Dermis blood vessel endothelial cell (primary cell): Measurements from ENCODE around the gene MILR1. TPM values are rescaled to one million over a fixed set of nuclear protein-coding genes. Genes with fewer than 3 reads are reported as not detected.
A peak's percentile ranks its signal among the peaks of the same experiment; 100 is the strongest.
"Not testable (repeated sequence)": the region's sequence is repeated elsewhere in the genome, so short reads cannot be mapped to it uniquely, and the experiment has no call there.

Experiments used
- DNase-seq: peaks from one replicate; pipeline ENCODE4 v3.0.0; 2010
- total RNA-seq: library from RNA; depleted of rRNA; stranded (reverse); fragments of >200 nt; gene quantifications from 2 replicates; pipeline ENCODE4 v1.2.3, GENCODE V29; 2014

MILR1 gene
- total RNA-seq, 1 donor from 2014 or later, result 3.2 TPM

GRCh38 chr17:64430036-64430435 is 18.9 kb upstream of the MILR1 start:
- DNase-seq, result not testable (repeated sequence)

DNA sequence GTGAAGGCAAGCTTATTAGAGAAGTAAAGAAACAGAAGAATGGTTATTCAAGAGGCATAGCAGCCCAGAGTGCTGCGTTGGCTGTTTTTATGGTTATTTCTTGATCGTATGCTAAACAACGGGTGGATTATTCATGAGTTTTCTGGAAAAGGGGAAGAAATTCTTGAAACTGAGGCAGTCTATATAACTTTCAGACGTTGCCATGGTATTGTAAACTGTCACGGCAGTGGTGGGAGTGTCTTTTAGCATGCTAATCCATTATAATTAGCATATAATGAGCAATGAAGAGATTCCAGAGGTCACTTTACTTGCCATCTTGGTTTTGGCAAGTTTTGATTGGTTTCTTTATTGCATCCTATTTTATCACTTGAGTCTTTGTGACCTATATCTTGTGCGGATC is 17.4 kb upstream of the MILR1 start:
- no peak for DNase-seq

DNA sequence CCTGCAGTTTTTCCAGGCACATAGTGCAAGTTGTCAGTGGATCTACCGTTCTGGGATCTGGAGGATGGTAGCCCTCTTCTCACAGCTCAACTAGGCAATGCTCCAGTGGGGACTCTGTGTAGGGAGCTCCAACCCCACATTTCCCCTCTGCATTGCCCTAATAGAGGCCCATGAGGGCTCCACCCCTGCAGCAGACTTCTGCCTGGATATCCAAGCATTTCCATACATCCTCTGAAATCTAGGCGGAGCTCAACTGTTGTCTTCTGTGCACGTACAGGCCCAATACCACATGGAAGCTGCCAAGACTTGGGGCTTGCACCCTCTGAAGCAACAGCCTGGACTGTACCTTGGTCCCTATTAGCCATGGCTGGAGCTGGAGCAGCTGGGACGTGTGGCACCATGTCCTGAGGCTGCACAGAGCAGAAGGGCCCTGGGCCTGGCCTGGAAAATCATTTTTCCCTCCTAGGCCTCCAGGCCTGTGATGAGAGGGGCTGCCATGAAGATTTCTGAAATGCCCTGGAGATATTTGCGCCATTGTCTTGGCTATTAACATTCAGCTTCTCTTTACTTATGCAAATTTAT is 10.9 kb upstream of the MILR1 start:
- DNase-seq, result no peak

- not testable (repeated sequence) for DNase-seq
These were observed 9.4 kb upstream of the MILR1 start for GRCh38 chr17:64439521-64439920.

GRCh38 chr17:64439956-64440355 is 9.0 kb upstream of the MILR1 start:
- no peak for DNase-seq

DNA sequence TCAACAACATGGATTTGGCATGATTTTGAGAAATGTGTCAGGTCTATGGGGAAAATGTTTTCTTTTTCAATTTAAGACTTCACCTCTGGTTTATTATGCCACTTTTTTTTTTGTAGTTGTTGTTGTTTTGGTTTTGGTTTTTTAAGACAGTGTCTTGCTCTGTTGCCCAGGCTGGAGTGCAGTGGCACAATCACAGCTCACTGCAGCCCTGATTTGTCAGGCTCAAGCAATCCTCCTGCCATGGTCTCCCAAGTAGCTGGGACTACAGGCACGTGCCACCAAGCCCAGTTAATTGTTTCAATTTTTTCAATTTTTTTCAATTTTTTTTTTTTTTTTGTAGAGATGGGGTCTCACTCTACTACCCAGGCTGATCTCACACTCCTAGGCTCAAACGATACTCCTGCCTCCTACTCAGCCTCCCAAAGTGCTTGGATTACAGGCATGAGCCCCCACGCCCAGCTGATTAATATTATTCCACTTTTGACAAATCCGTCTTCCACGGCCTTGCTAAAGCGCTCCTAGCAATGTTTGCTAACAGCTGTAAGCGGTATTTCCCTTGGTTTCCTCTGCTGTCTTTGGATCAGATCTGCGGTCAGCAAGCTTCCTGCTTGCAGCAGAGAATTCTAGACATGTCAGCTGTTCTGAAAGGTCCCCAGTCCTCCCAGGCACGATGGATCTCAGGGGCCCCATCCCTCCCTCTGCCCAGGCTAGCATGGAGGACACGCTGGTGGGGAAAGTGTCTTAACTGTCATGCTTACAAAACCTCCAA is 7.0 kb upstream of the MILR1 start:
- DNase-seq, result peak; percentile 64

DNA sequence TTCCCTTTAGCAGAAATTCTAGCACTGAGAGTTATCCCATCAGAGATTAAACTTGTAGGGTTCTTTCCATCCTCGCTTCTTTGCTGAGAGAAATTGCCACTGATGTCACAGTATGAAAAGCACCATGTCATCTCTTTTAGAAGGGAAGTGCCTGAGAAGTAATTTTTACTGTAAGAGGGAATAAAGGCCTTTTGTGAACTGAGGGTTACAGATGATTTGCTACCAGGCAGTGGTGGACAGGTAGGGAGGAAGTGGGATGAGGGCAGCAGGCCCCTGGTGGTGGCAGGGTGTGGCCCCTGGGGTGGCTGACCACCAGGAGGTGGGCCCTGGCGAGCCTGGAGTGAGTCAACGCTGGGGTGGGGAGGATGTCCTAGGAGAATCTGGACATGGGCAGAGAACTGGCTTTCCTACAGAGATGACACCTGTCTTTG is 6.4 kb upstream of the MILR1 start:
- no peak for DNase-seq

DNA sequence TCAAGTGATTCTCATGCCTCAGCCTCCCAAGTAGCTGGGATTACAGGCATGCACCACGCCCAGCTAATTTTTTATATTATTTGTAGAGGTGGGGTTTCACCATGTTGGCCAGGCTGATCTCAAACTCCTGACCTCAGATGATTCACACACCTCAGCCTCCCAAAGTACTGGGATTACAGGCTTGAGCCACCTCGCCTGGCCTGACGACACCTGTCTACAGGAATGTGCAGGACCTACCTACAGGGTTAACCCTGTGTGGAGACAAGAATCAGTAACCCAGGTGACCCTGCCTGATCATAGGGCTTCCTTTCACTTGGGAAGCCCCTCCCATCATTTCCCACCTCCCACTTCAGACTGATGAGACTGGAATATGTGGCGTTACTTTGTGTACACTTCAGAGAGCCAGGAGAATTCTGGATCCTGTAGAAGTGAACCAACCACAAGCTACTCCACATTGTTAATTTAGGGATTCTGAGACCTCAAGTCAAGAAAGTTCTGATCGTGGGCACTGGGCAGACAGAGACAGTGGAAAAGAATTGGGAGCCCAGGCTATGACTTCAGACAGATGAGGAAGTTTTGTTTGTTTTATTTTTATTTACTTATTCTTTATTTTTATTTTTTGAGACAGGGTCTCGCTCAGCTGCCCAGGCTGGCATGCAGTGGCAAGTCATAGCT is 5.7 kb upstream of the MILR1 start:
- DNase-seq, result no peak

DNA sequence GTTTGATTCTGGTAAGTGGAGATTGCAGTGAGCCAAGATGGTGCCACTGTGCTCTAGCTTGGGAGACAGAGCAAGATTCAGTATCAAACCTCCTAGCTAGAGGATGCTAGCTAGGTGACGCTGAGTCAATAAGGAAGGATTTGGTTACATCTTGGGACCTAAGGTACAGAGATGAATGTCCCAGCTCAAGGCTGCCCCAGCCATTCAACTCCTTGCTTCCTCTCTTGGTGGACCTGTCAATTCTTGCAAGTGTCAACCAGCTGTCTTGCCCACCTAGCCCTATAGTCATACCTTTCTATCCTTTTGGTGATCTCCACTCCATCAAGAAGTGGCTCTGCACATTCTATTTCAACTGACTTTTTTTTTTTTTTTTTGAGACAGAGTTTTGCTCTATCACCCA is 1.4 kb upstream of the MILR1 start:
- DNase-seq, result no peak

- DNase-seq, result no peak
These were observed 630 bp downstream of the MILR1 start for GRCh38 chr17:64449545-64449944.

DNA sequence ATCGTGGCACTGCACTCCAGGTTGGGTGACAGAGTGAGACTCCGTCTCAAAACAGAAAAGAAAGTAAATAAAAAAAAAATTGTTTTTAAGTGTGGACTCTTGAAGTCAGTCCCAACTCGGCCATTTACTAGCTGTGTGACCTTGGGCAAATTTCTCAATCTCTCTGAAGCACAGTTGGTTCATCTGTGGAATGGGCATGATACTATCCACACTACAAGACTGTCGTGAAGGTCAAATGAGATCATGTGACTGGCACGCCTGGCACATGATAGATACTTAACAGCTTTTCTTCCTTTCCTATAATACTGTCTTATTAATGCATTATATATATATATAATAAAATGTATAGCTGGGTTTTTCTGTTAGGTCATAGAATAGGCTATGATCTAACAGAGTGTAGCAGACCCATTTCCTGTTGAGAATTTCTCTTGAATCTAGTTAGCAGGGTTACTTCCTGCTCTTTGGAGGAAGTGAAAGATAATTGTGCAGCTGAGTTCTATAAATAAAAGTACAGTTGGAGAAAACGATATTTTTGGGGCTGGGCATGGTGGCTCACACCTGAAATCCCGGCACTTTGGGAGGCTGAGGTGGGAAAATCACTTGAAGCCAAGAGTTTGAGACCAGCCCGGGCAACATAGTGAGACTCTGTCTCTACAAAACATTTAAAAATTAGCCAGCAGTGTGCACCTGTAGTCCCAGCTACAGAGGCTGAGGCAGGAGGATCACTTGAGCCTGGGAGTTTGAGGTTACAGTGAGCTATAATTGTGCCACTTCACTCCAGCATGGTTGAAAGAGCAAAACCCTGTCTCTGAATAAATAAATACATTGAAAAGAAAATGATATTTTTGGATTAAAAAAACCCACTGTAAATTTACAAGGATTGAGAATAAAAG is 7.3 kb downstream of the MILR1 start:
- DNase-seq, result peak; percentile 44

DNA sequence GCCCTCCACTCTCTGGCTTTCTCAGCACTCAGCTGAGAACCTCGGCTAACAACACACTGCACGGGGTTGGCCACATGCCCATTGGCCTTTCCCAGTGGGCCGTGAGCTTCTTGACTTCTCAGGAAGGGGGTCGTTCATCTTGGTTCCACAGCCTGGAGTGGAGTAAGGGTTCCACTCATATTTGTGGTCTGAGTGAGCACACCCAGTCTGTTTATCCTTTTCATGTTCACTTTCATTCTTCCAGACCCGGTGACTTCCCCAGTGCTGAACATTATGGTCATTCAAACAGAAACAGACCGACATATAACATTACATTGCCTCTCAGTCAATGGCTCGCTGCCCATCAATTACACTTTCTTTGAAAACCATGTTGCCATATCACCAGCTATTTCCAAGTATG is 8.2 kb downstream of the MILR1 start:
- no peak for DNase-seq

DNA sequence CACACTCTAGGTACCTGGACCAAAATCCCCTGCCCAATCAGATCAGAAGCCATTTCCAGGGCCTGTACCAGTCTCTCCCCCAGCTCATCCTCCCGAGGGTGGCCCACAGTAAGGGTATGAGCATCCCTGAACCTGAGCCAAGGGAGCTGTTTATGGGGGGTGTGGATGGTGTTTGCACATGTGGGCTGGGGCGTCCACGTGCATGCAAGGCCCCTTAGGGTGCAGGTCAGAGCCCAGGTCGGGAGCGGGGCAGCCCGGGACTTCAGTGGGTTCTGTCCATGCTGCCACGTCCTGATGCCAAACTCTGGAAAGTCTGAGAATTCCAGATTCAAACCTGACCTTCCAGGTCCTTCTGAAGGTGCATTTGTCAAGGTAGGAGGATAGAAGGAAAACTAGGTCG is 9.8 kb downstream of the MILR1 start:
- no peak for DNase-seq

GRCh38 chr17:64459284-64459747 is 10.4 kb downstream of the MILR1 start:
- peak; percentile 56 for DNase-seq

GRCh38 chr17:64459818-64460217 is 10.9 kb downstream of the MILR1 start:
- not testable (repeated sequence) for DNase-seq

GRCh38 chr17:64460955-64461354 is 12.0 kb downstream of the MILR1 start:
- DNase-seq, result peak; percentile 66

DNA sequence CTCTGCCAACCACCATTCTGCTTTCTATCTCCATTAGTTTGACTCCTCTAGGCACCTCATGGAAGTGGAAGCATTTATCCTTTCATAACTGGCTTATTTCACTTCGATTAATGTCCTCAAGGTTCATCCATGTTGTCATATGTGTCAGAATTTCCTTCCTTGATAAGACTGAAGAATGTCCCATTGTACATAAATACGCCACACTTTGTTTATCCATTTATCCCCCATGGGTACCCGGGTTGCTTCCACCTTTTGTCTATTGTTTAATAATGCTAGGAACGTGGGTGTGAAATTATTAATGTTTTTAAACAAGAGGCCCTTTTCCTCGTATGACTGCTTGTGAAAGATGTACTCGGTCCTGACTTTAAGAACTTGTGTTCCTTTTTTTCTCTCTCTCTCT is 12.9 kb downstream of the MILR1 start:
- DNase-seq, result peak; percentile 74

DNA sequence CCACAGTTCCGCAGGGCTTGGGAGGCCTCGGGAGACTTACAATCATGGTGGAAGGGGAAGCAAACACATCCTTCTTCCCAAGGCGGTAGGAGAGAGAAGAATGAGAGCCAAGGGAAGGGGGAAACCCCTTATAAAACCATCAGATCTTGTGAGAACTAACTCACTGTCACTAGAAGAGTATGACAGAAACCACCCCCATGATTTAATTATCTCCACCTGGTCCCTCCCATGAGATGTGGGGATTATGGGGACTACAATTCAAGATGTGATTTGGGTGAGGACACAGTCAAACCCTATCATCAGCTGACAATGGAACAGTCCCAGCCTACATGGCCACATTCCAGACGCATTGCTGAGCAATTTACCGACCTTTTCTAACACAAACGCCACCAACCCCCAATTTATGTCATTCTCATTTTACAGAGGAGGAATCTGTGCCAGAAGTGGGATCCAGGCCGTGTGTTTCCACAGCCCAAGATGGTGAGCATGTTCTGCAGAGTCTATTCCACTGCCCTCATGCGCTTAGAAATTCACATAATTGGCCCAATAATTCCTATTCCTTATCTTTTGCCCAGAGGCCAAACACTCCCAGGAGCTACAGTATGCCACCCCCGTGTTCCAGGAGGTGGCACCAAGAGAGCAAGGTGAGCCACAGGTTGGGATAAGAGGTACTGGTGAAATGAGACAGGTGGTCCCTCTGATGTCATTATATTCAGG is 17.3 kb downstream of the MILR1 start:
- no peak for DNase-seq

GRCh38 chr17:64466834-64467233 is 17.9 kb downstream of the MILR1 start:
- not testable (repeated sequence) for DNase-seq

GRCh38 chr17:64470625-64471024 is 21.7 kb downstream of the MILR1 start:
- no peak for DNase-seq

GRCh38 chr17:64471440-64471839 is 22.5 kb downstream of the MILR1 start:
- DNase-seq, result no peak

DNA sequence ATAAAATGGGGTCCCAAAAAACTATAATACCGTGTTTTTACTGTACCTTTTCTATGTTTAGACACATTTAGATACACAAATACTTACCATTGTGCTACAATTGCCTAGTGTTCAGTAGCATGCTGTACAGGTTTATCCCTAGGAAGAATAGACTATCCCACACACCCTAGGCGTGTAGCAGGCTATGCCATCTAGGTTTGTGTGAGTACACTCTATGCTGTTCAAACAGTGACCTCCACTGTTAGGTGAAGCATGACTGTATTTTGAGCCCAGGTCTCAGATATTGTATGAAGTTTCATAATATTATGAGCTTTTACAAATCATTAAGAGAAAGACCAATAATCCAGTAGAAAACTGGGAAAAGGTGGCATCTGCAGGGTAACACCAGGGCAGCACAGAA is 23.6 kb downstream of the MILR1 start:
- DNase-seq, result no peak
